Colonic mucosa (tissue), 4 donors: Measurements from ENCODE around the gene CTAGE15. TPM values are rescaled to one million over a fixed set of nuclear protein-coding genes. Genes with fewer than 3 reads are reported as not detected.
"Not testable (repeated sequence)": the region's sequence is repeated elsewhere in the genome, so short reads cannot be mapped to it uniquely, and the experiment has no call there.

ENCODE experiments used
- DNase-seq: peaks from one replicate; pipeline ENCODE4 v3.0.0-alpha.2; 2020
- H3K27ac ChIP-seq: fragments of 200-600 bp; one replicate; pipeline ENCODE4 v1.8.0; 2021
- H3K27me3 ChIP-seq: fragments of 200-600 bp; one replicate; pipeline ENCODE4 v1.8.0; 2021
- H3K36me3 ChIP-seq: fragments of 200-600 bp; one replicate; pipeline ENCODE4 v1.8.0; 2021
- H3K4me1 ChIP-seq: fragments of 200-600 bp; one replicate; pipeline ENCODE4 v1.8.0; 2021; ENCODE audit warnings: mild to moderate bottlenecking
- H3K4me3 ChIP-seq: fragments of 200-600 bp; one replicate; pipeline ENCODE4 v1.8.0; 2021
- H3K9ac ChIP-seq, 2 donors: one replicate each; pipeline ENCODE4 v1.7.0; 2013; ENCODE audit warnings: control low read depth in 2 of 2, low read depth in 2 of 2, low read length in 2 of 2
- H3K9me3 ChIP-seq: fragments of 200-600 bp; one replicate; pipeline ENCODE4 v1.8.0; 2021
- intact Hi-C: fragments of 100-400 bp; cut with DNase I; formaldehyde crosslinking; loops from one replicate; pipeline ENCODE4 v1.14.1; 2022
- total RNA-seq, 2 donors: library from RNA; stranded (reverse); fragmentation: NEBNext Ultra II Directional in 1 of 2; extraction: Animal tissue kit (Norgen Biotek cat#: 25700) in 1 of 2; gene quantifications; one replicate each; pipeline ENCODE4 v1.2.1, GENCODE V29; 2021
- TF ChIP-seq, protein P1 (sequence below): fragments of 200-600 bp; IDR thresholded peaks from one replicate; pipeline ENCODE4 v1.8.0; 2022; ENCODE audit warnings: antibody characterized with exemption, mild to moderate bottlenecking
- donor health status: healthy.
- donor health status: DM: no; HTN: no; CAD: no.
- donor health status: DM: no; HTN: no; CAD: no.

The CTAGE15 gene
- total RNA-seq, 2 donors from 2014 or later, result 1.3 to 2.0 TPM

DNA sequence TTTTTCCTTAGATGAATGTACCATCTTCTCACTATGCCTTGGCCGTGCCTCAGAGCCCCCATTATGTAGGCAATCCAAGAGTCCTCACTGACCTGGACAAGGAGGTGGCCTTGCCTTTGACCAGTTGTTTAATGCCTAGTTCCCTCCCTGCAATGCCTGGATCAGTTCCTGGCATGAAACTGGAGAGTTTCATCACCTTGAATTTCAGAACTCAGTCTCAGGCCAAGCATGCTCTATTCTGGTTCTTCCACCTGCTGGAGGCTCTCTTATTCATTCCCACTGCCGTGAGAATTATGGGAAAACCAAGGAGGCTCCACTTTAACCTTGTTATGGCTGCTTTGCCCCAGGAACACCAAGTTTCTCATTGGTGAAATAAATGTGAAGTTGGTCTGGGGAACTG lies 31.9 kb downstream of the CTAGE15 start:
- H3K9me3 ChIP-seq, DNase-seq, H3K36me3 ChIP-seq, H3K4me1 ChIP-seq, H3K27ac ChIP-seq, intact Hi-C loops, H3K4me3 ChIP-seq, H3K27me3 ChIP-seq, H3K9ac ChIP-seq: not testable (repeated sequence)

DNA sequence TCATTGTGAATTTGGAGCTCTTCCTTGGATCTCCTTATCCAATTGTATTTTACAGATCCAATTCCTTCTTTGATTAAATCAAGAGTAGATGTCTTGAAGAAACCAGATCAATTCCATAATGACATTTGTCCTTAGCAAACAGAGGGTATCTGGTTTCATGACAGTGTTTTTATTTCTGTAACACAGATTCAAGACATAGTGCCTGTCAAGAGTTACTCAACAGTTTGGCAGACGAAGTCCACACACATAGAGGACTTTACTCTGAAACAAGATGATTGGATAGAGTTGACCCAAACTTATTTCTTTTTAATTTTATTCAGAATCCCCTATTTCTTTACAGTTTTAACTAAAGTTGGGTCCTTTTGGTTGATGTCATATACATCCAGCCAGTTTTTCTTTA lies 34.5 kb downstream of the CTAGE15 start:
- H3K27me3 ChIP-seq, H3K36me3 ChIP-seq, H3K27ac ChIP-seq, intact Hi-C loops, DNase-seq, H3K9me3 ChIP-seq, H3K9ac ChIP-seq, H3K4me3 ChIP-seq, H3K4me1 ChIP-seq: not testable (repeated sequence)

DNA sequence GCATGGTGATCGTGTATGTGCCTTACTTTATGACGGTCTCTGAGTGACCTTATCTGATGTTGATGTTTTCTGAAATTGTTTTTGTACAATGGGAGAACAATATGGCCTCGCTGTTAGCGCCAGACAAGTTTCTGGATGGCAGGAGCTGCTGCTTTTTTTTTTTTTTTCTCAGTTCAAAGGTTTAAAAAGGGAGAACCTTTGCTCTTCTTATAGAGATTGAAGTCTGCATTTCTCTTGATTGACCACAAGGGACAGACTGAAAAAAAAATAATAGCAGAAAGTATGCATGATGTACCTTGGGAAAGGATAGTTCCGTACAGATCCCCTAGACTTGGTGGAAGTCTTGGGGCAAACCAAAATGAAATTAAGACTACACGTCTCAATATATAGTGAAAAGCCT lies 43.9 kb downstream of the CTAGE15 start:
- H3K9me3 ChIP-seq, H3K4me3 ChIP-seq, H3K36me3 ChIP-seq, H3K4me1 ChIP-seq, DNase-seq, H3K27me3 ChIP-seq, intact Hi-C loops, H3K27ac ChIP-seq, H3K9ac ChIP-seq: not testable (repeated sequence)

DNA sequence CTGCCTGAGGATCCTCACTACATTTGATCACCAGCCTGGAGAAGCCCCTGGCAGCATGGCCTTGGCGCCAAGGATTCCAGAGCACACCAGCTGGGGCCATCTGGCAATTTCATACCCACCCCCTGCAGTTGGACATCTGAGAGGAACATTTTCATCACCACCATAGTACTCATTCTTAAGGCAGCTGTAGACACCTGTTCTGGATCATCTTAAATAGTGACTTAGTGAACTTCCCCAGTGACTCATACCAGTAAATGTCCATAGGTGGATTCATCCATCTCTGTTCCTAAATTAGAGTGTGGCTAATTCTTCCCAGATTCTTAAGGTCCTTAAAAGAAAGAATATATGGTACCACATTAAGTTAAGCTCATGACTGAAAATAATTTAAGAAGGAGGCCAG lies 45.6 kb downstream of the CTAGE15 start:
- H3K4me3 ChIP-seq, H3K27me3 ChIP-seq, H3K27ac ChIP-seq, intact Hi-C loops, H3K4me1 ChIP-seq, H3K9ac ChIP-seq, H3K9me3 ChIP-seq, H3K36me3 ChIP-seq, DNase-seq: not testable (repeated sequence)

DNA sequence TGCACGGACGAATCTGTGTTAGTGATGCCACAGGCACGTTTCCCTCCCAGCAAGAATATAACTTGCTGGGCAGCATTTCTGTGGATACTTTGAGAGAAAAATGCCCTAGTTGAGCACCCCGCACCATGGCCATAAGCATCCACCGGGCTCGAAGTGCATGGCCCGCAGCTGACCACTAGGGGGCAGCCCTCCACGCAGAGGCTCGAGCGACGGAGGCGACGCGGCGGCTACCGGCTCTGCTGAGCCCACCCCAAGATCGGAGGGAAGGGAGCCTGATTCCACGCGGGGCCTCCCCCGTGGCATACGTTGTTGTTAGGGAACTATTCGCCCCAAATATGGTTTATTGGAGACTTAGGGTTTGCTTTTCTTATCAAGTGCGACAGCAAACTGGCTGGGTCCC lies 48.5 kb downstream of the CTAGE15 start:
- H3K9me3 ChIP-seq, H3K36me3 ChIP-seq, H3K4me1 ChIP-seq, H3K27me3 ChIP-seq, intact Hi-C loops, H3K4me3 ChIP-seq, H3K27ac ChIP-seq, H3K9ac ChIP-seq: not testable (repeated sequence)
- peak; percentile 72 for DNase-seq
- TF ChIP-seq, protein P1, sequence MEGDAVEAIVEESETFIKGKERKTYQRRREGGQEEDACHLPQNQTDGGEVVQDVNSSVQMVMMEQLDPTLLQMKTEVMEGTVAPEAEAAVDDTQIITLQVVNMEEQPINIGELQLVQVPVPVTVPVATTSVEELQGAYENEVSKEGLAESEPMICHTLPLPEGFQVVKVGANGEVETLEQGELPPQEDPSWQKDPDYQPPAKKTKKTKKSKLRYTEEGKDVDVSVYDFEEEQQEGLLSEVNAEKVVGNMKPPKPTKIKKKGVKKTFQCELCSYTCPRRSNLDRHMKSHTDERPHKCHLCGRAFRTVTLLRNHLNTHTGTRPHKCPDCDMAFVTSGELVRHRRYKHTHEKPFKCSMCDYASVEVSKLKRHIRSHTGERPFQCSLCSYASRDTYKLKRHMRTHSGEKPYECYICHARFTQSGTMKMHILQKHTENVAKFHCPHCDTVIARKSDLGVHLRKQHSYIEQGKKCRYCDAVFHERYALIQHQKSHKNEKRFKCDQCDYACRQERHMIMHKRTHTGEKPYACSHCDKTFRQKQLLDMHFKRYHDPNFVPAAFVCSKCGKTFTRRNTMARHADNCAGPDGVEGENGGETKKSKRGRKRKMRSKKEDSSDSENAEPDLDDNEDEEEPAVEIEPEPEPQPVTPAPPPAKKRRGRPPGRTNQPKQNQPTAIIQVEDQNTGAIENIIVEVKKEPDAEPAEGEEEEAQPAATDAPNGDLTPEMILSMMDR, result peak; percentile 17

DNA sequence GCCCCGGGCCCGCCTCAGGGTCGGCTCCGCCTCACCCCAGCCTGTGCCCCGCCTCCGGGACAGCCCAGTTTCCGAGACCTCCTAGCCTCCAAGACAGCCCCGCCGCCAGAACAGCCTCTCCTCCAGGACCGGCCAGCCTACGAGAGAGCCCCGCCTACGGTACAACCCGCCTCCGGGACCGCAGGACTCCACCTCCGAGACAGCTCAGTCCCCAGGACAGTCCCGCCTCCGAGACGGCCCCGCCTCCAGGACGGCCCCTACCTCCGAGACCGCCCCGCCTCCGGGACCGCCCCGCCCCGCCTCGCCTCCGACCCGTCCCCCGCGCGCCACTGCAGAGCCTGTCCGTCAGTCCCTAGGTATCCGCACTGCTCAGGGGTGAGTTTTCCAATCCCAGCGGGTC lies 49.0 kb downstream of the CTAGE15 start, which contains the start of gene TCAF2:
TSS of gene TCAF2 (plus strand) at position 329 of the 400 bp plus-strand sequence.
- intact Hi-C loops, H3K9me3 ChIP-seq, H3K27ac ChIP-seq, H3K4me3 ChIP-seq, H3K4me1 ChIP-seq, H3K9ac ChIP-seq, H3K36me3 ChIP-seq, H3K27me3 ChIP-seq: not testable (repeated sequence)
- peak; percentile 75 for DNase-seq

DNA sequence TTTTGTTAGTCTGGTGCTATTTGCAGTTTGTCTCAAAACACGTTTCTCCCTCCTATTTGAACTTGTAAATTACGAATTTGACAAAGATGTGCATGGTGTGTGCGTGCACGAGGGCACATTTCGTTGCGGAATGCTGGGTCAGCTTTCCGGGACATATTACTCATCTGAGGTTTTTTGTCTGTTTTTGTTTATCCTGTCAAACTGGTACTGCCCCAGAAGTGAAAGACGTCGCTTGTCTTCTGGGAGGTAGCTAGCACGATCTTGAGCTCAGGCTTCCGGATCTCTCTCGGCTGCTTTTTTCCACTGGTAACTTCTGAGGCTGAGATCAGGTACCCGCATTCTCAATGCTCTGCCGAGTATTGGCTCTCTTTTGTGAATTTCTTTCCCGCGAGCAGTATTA lies 49.6 kb downstream of the CTAGE15 start:
- H3K9ac ChIP-seq, H3K27me3 ChIP-seq, H3K27ac ChIP-seq, H3K4me3 ChIP-seq, DNase-seq, H3K9me3 ChIP-seq, H3K4me1 ChIP-seq, H3K36me3 ChIP-seq, intact Hi-C loops: not testable (repeated sequence)

DNA sequence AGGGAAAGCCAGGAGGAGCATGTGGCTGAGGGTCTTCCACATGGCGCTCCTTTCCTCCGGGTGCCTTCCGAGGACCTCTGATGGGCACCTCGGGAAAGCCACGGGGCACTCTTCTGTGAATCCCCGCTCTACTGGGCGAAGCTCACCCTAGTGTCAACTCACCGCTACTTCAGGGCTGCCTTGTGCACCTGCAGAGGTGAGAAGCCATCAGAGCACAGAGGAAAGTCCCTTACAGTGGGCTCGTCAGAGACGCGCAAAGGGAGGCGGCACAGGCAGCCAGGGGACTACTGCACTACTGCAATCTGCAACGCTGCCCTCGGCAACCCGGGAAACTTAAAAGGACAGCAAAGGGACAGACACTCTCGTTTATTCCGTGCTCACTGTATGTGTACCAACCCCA lies 50.5 kb downstream of the CTAGE15 start:
- H3K27ac ChIP-seq, H3K4me1 ChIP-seq, H3K27me3 ChIP-seq, H3K36me3 ChIP-seq, H3K9ac ChIP-seq, H3K4me3 ChIP-seq, H3K9me3 ChIP-seq, intact Hi-C loops, DNase-seq: not testable (repeated sequence)

Other genes with a start within 250 kb of the CTAGE15 start
- gene FAM131B, start 209.1 kb upstream of the CTAGE15 start, total RNA-seq, result 1 to 10 TPM in 1 of 2 donors, under 1 TPM in 1; 0.40 to 1.8 TPM
- gene ZYX, start 190.5 kb upstream of the CTAGE15 start, total RNA-seq, result 100 to 1,000 TPM in 1 of 2 donors, 10 to 100 TPM in 1; 54.9 to 110 TPM
- 10 to 100 TPM; 16.0 to 18.4 TPM for gene EPHA1, start 162.9 kb upstream of the CTAGE15 start, total RNA-seq
- not detected for gene TAS2R60, start 128.3 kb upstream of the CTAGE15 start, total RNA-seq
- not detected for gene TAS2R41, start 93.9 kb upstream of the CTAGE15 start, total RNA-seq
- gene TCAF2, start 49.2 kb downstream of the CTAGE15 start, total RNA-seq, result 1 to 10 TPM in 1 of 2 donors, under 1 TPM in 1; 0.32 to 1.4 TPM
- not detected for gene CTAGE6, start 185.9 kb downstream of the CTAGE15 start, total RNA-seq